Rectal smooth muscle tissue (tissue), 1 donor: ENCODE measurements around the gene GTPBP4.
"Not testable (repeated sequence)": the region's sequence is repeated elsewhere in the genome, so short reads cannot be mapped to it uniquely, and the experiment has no call there.

Experiments used
- H3K27ac ChIP-seq: one replicate; pipeline ENCODE4 v1.7.0; 2013; ENCODE audit warnings: low read depth, low read length, inconsistent platforms
- H3K27me3 ChIP-seq: one replicate; pipeline ENCODE4 v1.7.0; 2013; ENCODE audit warnings: low read length; ENCODE audit not compliant: control insufficient read depth, insufficient read depth
- H3K36me3 ChIP-seq: one replicate; pipeline ENCODE4 v1.7.0; 2013; ENCODE audit warnings: low read length; ENCODE audit not compliant: control insufficient read depth, insufficient read depth
- H3K4me1 ChIP-seq: one replicate; pipeline ENCODE4 v1.7.0; 2013; ENCODE audit warnings: low read length; ENCODE audit not compliant: control insufficient read depth, insufficient read depth
- H3K4me3 ChIP-seq: one replicate; pipeline ENCODE4 v1.7.0; 2013; ENCODE audit warnings: low read length
- H3K9ac ChIP-seq: one replicate; pipeline ENCODE4 v1.7.0; 2013; ENCODE audit warnings: low read length

The GTPBP4 gene

DNA sequence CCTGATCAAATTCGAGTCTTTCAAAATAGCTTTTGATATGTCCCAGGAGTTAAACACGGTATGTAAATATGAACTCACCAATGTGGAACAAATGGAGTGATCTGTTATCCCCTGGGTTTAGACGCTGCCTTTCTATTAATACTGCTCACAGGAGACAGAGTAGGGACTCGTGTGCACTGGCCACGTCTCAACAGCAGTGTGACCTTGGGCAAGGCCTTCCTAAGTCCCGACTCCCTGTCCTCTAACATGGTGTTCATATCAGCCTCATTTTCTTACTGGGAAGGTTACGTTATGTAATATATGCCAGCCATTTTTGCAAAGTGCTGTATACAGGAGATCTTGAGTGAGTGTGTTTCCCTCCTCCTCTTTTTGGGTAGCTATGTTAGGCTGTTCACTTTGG is 69.8 kb downstream of the GTPBP4 start:
- no peak overlapping the region for H3K9ac ChIP-seq
- peaks cover 5% of the 10 kb centered on the region for H3K36me3 ChIP-seq
- peak overlapping the region; percentile 99 for H3K4me3 ChIP-seq
- H3K4me1 ChIP-seq: peaks cover 16% of the 10 kb centered on the region
- H3K27ac ChIP-seq: no peak overlapping the region
- no peaks in the 10 kb centered on the region for H3K27me3 ChIP-seq

DNA sequence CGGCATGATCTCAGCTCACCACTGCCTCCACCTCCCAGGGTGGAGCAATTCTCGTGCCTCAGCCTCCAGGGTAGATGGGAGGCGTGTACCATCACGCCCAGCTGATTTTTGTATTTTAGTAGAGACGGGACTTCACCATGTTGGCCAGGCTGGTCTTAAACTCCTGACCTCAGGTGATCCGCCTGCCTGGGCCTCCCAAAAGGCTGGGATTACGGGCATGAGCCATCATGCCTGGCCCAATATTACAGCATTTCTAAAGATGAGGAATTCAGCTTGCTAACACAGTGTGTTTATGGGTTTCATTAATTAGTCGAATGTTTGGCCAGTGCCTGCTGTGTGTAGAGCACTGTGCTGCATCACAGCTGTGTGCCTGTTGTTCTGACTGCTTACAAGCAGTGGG is 71.7 kb downstream of the GTPBP4 start:
- H3K4me1 ChIP-seq: peaks cover 10% of the 10 kb centered on the region
- H3K36me3 ChIP-seq: peaks cover 5% of the 10 kb centered on the region
- H3K27me3 ChIP-seq: no peaks in the 10 kb centered on the region
- no peak overlapping the region for H3K4me3 ChIP-seq
- no peak overlapping the region for H3K9ac ChIP-seq
- no peak overlapping the region for H3K27ac ChIP-seq

DNA sequence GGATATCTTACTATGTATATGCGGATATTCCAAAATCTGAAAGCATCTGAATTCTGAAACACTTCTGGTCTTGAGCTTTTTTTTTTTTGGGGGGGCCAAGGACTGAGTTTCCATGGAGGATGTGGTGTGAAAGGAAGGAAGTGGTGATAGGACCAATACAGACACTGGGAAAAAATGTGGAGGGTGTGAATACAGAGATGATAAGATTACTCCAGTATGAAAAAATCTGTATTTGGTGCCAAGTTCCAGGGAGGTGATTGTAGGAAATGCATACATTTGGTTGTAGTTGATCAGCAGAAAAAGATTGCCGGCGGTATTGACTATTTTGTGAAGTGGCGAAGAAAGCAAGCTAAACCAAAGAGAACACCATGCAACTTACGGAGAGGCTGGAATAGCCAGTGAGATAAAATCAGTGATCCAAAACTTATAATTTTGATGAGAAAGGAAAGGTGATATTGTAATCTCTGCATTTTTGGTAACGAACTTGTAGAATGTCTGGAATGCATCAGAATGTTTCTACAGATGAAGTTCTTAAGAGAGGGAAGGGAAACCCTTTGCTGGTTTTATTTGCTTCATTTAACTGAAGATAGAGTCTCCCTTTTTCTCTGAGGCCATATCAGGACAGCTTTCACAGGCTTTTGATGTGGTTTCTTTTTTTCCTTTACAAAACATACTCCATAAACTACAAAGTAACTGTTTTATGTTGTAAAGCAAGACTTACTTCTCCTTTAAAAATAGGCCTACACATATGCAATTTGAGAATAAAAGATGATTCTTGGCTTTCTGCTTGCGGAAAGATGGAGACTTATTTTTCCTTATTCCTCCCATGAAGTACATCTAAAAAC is 73.9 kb downstream of the GTPBP4 start:
- Histone ChIP-seq H3K27me3 (no peaks in the 10 kb centered on the region), H3K4me3 (no peak overlapping the region), H3K36me3 (peaks cover 5% of the 10 kb centered on the region), H3K27ac (no peak overlapping the region), H3K9ac (no peak overlapping the region), H3K4me1 (peaks cover 4% of the 10 kb centered on the region)

DNA sequence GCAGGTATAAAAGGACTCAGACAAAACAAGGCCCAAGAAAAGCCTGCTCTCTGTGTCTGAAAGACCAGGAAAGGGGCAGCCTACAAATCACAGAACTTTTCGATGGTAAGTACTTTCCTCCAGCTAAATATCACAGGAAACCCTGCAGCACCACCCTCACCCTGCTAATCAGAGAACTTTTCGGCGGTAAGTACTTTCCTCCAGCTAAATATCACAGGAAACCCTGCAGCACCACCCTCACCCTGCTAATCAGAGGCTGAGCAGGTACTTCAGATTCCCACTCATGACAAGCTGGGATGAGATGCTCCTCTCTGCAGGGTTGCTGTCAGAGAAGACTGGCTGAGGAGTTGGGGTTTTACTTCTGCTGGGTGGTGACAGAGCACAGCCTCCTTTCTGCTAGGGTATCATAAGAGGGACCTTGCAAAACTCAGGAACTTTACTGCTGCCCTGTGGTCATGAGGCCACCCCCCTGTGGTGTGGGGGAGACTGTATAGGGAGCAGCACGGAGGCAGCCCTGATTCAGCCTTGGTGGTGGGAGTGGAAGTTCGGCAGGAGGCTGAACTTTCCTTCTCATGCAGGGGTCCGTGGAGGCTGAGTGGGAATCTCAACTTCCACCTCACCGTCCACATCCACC is 75.1 kb downstream of the GTPBP4 start:
- Histone ChIP-seq H3K36me3 (no peaks in the 10 kb centered on the region), H3K4me3 (no peak overlapping the region), H3K27me3 (no peaks in the 10 kb centered on the region), H3K27ac (no peak overlapping the region), H3K4me1 (no peaks in the 10 kb centered on the region), H3K9ac (no peak overlapping the region)

DNA sequence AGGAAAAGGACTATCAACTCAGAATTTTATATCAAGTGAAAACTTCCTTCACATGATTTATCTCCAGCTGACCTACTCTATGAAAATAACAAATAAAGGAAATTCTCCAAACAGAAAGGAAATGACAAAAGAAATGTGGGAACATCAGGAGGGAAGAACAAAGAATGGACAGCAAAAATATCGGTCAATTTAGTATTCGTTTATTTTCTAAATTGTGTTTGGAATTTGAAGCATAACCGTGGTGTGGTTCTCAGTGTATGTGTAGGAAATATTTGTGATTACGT is 76.7 kb downstream of the GTPBP4 start:
- no peaks in the 10 kb centered on the region for H3K27me3 ChIP-seq

DNA sequence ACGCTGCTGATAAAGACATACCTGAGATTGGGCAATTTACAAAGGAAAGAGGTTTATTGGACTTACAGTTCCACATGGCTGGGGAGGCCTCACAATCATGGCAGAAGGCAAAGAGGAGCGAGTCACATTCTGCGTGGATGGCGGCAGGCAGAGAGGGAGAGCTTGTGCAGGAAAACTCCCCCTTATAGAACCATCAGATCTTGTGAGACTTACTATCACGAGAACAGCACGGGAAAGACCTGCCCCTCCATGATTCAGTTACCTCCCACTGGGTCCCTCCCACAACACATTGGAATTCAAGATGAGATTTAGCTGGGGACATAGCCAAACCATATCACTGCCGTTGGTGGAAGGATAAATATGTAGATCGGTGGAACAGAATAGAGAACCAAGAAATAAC is 78.5 kb downstream of the GTPBP4 start:
- H3K27ac ChIP-seq, H3K4me3 ChIP-seq, H3K4me1 ChIP-seq, H3K27me3 ChIP-seq, H3K9ac ChIP-seq, H3K36me3 ChIP-seq: not testable (repeated sequence)

More for the DNA sequence above, 76.7 kb downstream of the GTPBP4 start:
- H3K4me3 ChIP-seq: no peak overlapping the region
- no peak overlapping the region for H3K27ac ChIP-seq
- H3K36me3 ChIP-seq: no peaks in the 10 kb centered on the region
- no peak overlapping the region for H3K9ac ChIP-seq
- no peaks in the 10 kb centered on the region for H3K4me1 ChIP-seq

GRCh38 chr10:1068380-1069361 is 80.4 kb downstream of the GTPBP4 start:
- Histone ChIP-seq H3K27me3 (no peaks in the 10 kb centered on the region), H3K9ac (no peak overlapping the region), H3K36me3 (peaks cover 3% of the 10 kb centered on the region), H3K4me1 (no peaks in the 10 kb centered on the region), H3K4me3 (no peak overlapping the region), H3K27ac (no peak overlapping the region)
